ENCODE data around the gene NCAPD2. TPM values are rescaled to one million over a fixed set of nuclear protein-coding genes. Genes with fewer than 3 reads are reported as not detected.

NCAPD2 gene
- total RNA-seq, 3 donors from 2014 or later (not counting 1 experiment from before 2014, with no cell fraction given): 38.8 to 53.1 (median 44.1) TPM

- intact Hi-C loops (cut with micrococcal nuclease): no loop called here
- no peak for TF ChIP-seq CTCF (IDR thresholded peaks at IDR 0.05)
- WGBS (ENCODE audit: insufficient coverage): 95% methylated on average over 2 of the region's 2 CpGs
- H3K4me3 ChIP-seq (ENCODE audit: low read length): no peak overlapping the region
- H3K4me3 Mint-ChIP-seq: peak overlapping the region; percentile 11
- no peak overlapping the region for H3K27ac ChIP-seq (ENCODE audit: low read length)
- peaks cover 34 to 61% of the 10 kb centered on the region in 2 donors for H3K4me1 Mint-ChIP-seq
- H3K9me3 Mint-ChIP-seq: no peaks in the 10 kb centered on the region
- H3K4me1 ChIP-seq (ENCODE audit: control insufficient read depth, insufficient read depth, low read length): peaks cover 48% of the 10 kb centered on the region
- no peaks in the 10 kb centered on the region for H3K27me3 Mint-ChIP-seq (ENCODE audit: low read depth in 2 of 2)
- H3K36me3 Mint-ChIP-seq: peaks cover 12% of the 10 kb centered on the region
- H3K36me3 ChIP-seq (ENCODE audit: control insufficient read depth, insufficient read depth, low read length): peaks cover 66% of the 10 kb centered on the region
- DNase-seq (no peak), ATAC-seq (no peak)
- H3K27me3 ChIP-seq (ENCODE audit: control insufficient read depth, insufficient read depth, low read length): no peaks in the 10 kb centered on the region
- no peaks in the 10 kb centered on the region for H3K9me3 ChIP-seq (ENCODE audit: control insufficient read depth, insufficient read depth, low read length)
- peak overlapping the region; percentile 70 to 95 for H3K27ac Mint-ChIP-seq
These were observed 34.9 kb upstream of the NCAPD2 start for GRCh38 chr12:6459004-6459337.

GRCh38 chr12:6460751-6461371 lies 33.0 kb upstream of the NCAPD2 start:
- H3K4me3 ChIP-seq (ENCODE audit: low read length): no peak overlapping the region
- Mint-ChIP-seq H3K27me3 (ENCODE audit: low read depth in 2 of 2) (no peaks in the 10 kb centered on the region), H3K9me3 (no peaks in the 10 kb centered on the region), H3K4me3 (peak overlapping the region; percentile 68), H3K36me3 (peaks cover 18% of the 10 kb centered on the region), H3K27ac (peak overlapping the region; percentile 95 to 97), H3K4me1 (peaks cover 49 to 70% of the 10 kb centered on the region in 2 donors)
- DNase-seq (peak in 1 of 2 donors; percentile 75), ATAC-seq (peak in 2 of 3 donors; percentile 10 to 14)
- intact Hi-C loops (cut with micrococcal nuclease): loop anchor here (5.0 kb wide), 1 partner anchor 146 kb away; the partner anchor contains the start of gene CHD4
- H3K9me3 ChIP-seq (ENCODE audit: control insufficient read depth, insufficient read depth, low read length): no peaks in the 10 kb centered on the region
- 55% methylated on average over 10 of the region's 10 CpGs for WGBS (ENCODE audit: insufficient coverage)
- peaks cover 56% of the 10 kb centered on the region for H3K4me1 ChIP-seq (ENCODE audit: control insufficient read depth, insufficient read depth, low read length)
- peaks cover 67% of the 10 kb centered on the region for H3K36me3 ChIP-seq (ENCODE audit: control insufficient read depth, insufficient read depth, low read length)
- H3K27ac ChIP-seq (ENCODE audit: low read length): peak overlapping the region; percentile 88
- no peak for TF ChIP-seq CTCF (IDR thresholded peaks at IDR 0.05)
- H3K27me3 ChIP-seq (ENCODE audit: control insufficient read depth, insufficient read depth, low read length): no peaks in the 10 kb centered on the region

DNA sequence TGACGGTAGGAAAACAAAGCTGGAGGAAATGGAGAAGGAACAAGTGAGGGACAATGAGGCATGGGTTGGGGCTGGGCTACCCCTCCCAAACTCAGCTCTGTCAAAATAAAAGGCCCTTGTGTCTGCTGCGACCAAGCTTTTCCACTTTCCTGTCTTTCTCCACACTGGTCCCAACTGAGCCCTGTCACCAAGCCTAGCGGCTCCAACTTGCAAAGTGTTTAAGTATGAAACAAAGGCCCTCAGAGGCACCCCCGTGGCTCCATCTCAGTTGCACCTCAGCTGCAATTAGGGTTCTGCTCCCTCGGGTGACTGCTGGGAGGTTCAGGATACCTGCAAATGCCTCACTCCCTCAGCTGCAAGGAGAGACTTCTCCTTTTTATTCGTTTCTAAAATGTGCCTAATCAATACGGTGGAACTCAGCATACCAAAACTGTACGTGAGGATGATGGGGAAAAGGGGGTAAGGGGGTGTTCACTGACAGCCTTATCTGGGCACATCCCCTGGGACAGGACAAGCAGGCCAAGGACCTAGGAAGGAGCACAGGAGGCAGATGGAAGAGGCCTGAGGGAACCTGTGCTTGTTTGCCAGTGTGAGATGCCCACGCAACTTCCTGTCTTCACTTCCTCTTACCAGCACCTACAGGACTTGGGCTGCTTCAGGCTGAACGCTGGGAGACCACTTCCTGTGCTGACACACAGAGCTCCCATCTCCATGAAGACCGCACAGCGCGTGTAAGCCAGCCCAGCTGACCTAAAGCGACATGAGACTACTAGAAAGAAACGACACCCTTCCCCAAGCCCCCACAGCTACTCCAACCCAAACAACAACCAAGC lies 32.3 kb upstream of the NCAPD2 start:
- intact Hi-C loops (cut with micrococcal nuclease): loop anchor here (1.0 to 5.0 kb wide), 3 partner anchors 9 to 146 kb away; partner anchors contain the start of genes CHD4 and TAPBPL

More for the DNA sequence above, 32.3 kb upstream of the NCAPD2 start:
- Mint-ChIP-seq H3K4me1 (peaks cover 50 to 77% of the 10 kb centered on the region in 2 donors), H3K9me3 (no peaks in the 10 kb centered on the region), H3K27me3 (ENCODE audit: low read depth in 2 of 2) (no peaks in the 10 kb centered on the region), H3K27ac (peak overlapping the region; percentile 95 to 97), H3K36me3 (peaks cover 19% of the 10 kb centered on the region), H3K4me3 (peak overlapping the region; percentile 75)
- DNase-seq (peak; percentile 68 to 95), ATAC-seq (peak; percentile 79 to 94 (median 92))
- H3K27ac ChIP-seq (ENCODE audit: low read length): peak overlapping the region; percentile 88
- H3K9me3 ChIP-seq (ENCODE audit: control insufficient read depth, insufficient read depth, low read length): no peaks in the 10 kb centered on the region
- TF ChIP-seq CTCF (IDR thresholded peaks at IDR 0.05): no peak
- H3K4me1 ChIP-seq (ENCODE audit: control insufficient read depth, insufficient read depth, low read length): peaks cover 57% of the 10 kb centered on the region
- peaks cover 70% of the 10 kb centered on the region for H3K36me3 ChIP-seq (ENCODE audit: control insufficient read depth, insufficient read depth, low read length)
- WGBS (ENCODE audit: insufficient coverage): 12% methylated on average over 13 of the region's 15 CpGs
- H3K27me3 ChIP-seq (ENCODE audit: control insufficient read depth, insufficient read depth, low read length): no peaks in the 10 kb centered on the region
- no peak overlapping the region for H3K4me3 ChIP-seq (ENCODE audit: low read length)
